ENCODE measurements around the gene ENO3. TPM values are rescaled to one million over a fixed set of nuclear protein-coding genes. Genes with fewer than 3 reads are reported as not detected.
A peak's percentile ranks its signal among the peaks of the same experiment; 100 is the strongest.

ENO3 gene
- polyA plus RNA-seq, 3 donors, result 0.36 to 14.2 (median 0.60) TPM

GRCh38 chr17:4939546-4939795 is 11.4 kb upstream of the ENO3 start:
- Histone ChIP-seq H3K79me2 (ENCODE audit: insufficient read depth, low read length) (peaks cover 66% of the 10 kb centered on the region), H3K9me3 (replicated peaks in 1 of 2; ENCODE audit: control insufficient read depth in 1 of 2, insufficient read depth in 1 of 2, low read length in 2 of 2) (no peaks in the 10 kb centered on the region), H3K4me1 (ENCODE audit: control insufficient read depth in 1 of 2, insufficient read depth in 2 of 2, low read length in 2 of 2) (peaks cover 53 to 59% of the 10 kb centered on the region in 2 donors), H3K4me3 (replicated peaks in 1 of 3; ENCODE audit: low read depth in 2 of 3, low read length in 3 of 3) (peak overlapping the region; percentile 76 to 94 (median 78)), H2AFZ (ENCODE audit: insufficient read depth, low read depth, low read length, poor library complexity, severe bottlenecking) (peak overlapping the region; percentile 87), H4K20me1 (ENCODE audit: insufficient read depth, low read length) (peaks cover 55% of the 10 kb centered on the region), H3K4me2 (replicated peaks; ENCODE audit: extremely low read depth, low read length, poor library complexity, severe bottlenecking) (peak overlapping the region; percentile 89), H3K9ac (ENCODE audit: insufficient read depth, low read length, poor library complexity, severe bottlenecking) (peak overlapping the region; percentile 89), H3K27me3 (ENCODE audit: control insufficient read depth in 2 of 2, insufficient read depth in 2 of 2, low read length in 2 of 2) (no peaks in the 10 kb centered on the region), H3K36me3 (replicated peaks in 1 of 2; ENCODE audit: control insufficient read depth in 1 of 2, insufficient read depth in 2 of 2, low read length in 2 of 2) (peaks cover 34 to 46% of the 10 kb centered on the region in 2 donors), H3K27ac (ENCODE audit: low read depth in 1 of 2, low read length in 2 of 2) (peak overlapping the region; percentile 94)
- intact Hi-C loops (cut with micrococcal nuclease), result loop anchor here in 1 of 2 donors (5.0 kb wide), 1 partner anchor 38 kb away; no protein-coding TSS in a partner anchor
- Mint-ChIP-seq H3K9me3 (no peaks in the 10 kb centered on the region), H3K27me3 (ENCODE audit: low read depth in 3 of 3) (peaks cover 0 to 4% (median under 1%) of the 10 kb centered on the region in 3 donors), H3K27ac (peak overlapping the region; percentile 89 to 96 (median 92)), H3K36me3 (peaks cover 51 to 54% of the 10 kb centered on the region in 2 donors), H3K4me3 (peak overlapping the region; percentile 90 to 95), H3K4me1 (peaks cover 60% of the 10 kb centered on the region)
- TF ChIP-seq, protein P1, sequence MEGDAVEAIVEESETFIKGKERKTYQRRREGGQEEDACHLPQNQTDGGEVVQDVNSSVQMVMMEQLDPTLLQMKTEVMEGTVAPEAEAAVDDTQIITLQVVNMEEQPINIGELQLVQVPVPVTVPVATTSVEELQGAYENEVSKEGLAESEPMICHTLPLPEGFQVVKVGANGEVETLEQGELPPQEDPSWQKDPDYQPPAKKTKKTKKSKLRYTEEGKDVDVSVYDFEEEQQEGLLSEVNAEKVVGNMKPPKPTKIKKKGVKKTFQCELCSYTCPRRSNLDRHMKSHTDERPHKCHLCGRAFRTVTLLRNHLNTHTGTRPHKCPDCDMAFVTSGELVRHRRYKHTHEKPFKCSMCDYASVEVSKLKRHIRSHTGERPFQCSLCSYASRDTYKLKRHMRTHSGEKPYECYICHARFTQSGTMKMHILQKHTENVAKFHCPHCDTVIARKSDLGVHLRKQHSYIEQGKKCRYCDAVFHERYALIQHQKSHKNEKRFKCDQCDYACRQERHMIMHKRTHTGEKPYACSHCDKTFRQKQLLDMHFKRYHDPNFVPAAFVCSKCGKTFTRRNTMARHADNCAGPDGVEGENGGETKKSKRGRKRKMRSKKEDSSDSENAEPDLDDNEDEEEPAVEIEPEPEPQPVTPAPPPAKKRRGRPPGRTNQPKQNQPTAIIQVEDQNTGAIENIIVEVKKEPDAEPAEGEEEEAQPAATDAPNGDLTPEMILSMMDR (IDR thresholded peaks at IDR 0.05), result no peak
- no peak for DNase-seq
- 0% methylated on average over 16 of the region's 16 CpGs for WGBS (ENCODE audit: insufficient coverage)

- H3K27me3 Mint-ChIP-seq (ENCODE audit: low read depth in 3 of 3), result peaks cover 0 to 4% (median 0%) of the 10 kb centered on the region in 3 donors
- H3K36me3 Mint-ChIP-seq, result peaks cover 55 to 59% of the 10 kb centered on the region in 2 donors
- WGBS (ENCODE audit: insufficient coverage), result under 1% methylated on average over 69 of the region's 72 CpGs
- peak within 1 kb of the TSS; percentile 89 for H3K9ac ChIP-seq (ENCODE audit: insufficient read depth, low read length, poor library complexity, severe bottlenecking)
- H3K9me3 ChIP-seq (replicated peaks in 1 of 2; ENCODE audit: control insufficient read depth in 1 of 2, insufficient read depth in 1 of 2, low read length in 2 of 2), result no peaks in the 10 kb centered on the region
- peak within 1 kb of the TSS; percentile 76 to 94 (median 78) for H3K4me3 ChIP-seq (replicated peaks in 1 of 3; ENCODE audit: low read depth in 2 of 3, low read length in 3 of 3)
- no peaks in the 10 kb centered on the region for H3K9me3 Mint-ChIP-seq
- peaks cover 55 to 61% of the 10 kb centered on the region in 2 donors for H3K4me1 ChIP-seq (ENCODE audit: control insufficient read depth in 1 of 2, insufficient read depth in 2 of 2, low read length in 2 of 2)
- H3K4me1 Mint-ChIP-seq, result peaks cover 62% of the 10 kb centered on the region
- H4K20me1 ChIP-seq (ENCODE audit: insufficient read depth, low read length), result peaks cover 60% of the 10 kb centered on the region
- peaks cover 36 to 51% of the 10 kb centered on the region in 2 donors for H3K36me3 ChIP-seq (replicated peaks in 1 of 2; ENCODE audit: control insufficient read depth in 1 of 2, insufficient read depth in 2 of 2, low read length in 2 of 2)
- intact Hi-C loops (cut with micrococcal nuclease), result loop anchor here (2.0 to 5.0 kb wide), 2 partner anchors 27 to 37 kb away; partner anchors contain the start of gene SPAG7 (in 1 of the 2)
- no peaks in the 10 kb centered on the region for H3K27me3 ChIP-seq (ENCODE audit: control insufficient read depth in 2 of 2, insufficient read depth in 2 of 2, low read length in 2 of 2)
- TF ChIP-seq, protein P1 (IDR thresholded peaks at IDR 0.05), result no peak
- H3K27ac ChIP-seq (ENCODE audit: low read depth in 1 of 2, low read length in 2 of 2), result peak within 1 kb of the TSS; percentile 94
- peak; percentile 99 to 100 (median 99) for DNase-seq
- H2AFZ ChIP-seq (ENCODE audit: insufficient read depth, low read depth, low read length, poor library complexity, severe bottlenecking), result peak within 1 kb of the TSS; percentile 90
- peaks cover 71% of the 10 kb centered on the region for H3K79me2 ChIP-seq (ENCODE audit: insufficient read depth, low read length)
- peak within 1 kb of the TSS; percentile 95 to 98 (median 97) for H3K27ac Mint-ChIP-seq
- peak within 1 kb of the TSS; percentile 89 for H3K4me2 ChIP-seq (replicated peaks; ENCODE audit: extremely low read depth, low read length, poor library complexity, severe bottlenecking)
- H3K4me3 Mint-ChIP-seq, result peak within 1 kb of the TSS; percentile 90 to 96
Measured at GRCh38 chr17:4939796-4940554, 10.9 kb upstream of the ENO3 start, which contains the start of the genes RNF167 and SLC25A11. TSS of gene RNF167 (plus strand) at chr17:4940268. CDS start at chr17:4940910, 642 bp downstream. TSS of gene SLC25A11 (minus strand) at chr17:4940046. CDS start at chr17:4939910, 136 bp downstream.

All from CD14-positive monocyte (primary cell).